Smooth muscle cell (in vitro differentiated cells): ENCODE measurements around the gene ZP1. TPM values are rescaled to one million over a fixed set of nuclear protein-coding genes. Genes with fewer than 3 reads are reported as not detected.

Experiments
- polyA plus RNA-seq: library from polyadenylated mRNA; unstranded; fragments of >200 nt; fragmentation: Nextera tagmentation; extraction: Ambion mirVana; gene quantifications from 2 replicates; pipeline ENCODE4 v1.2.1, GENCODE V29; 2016
- total RNA-seq: library from RNA; depleted of rRNA; stranded (reverse); fragments of >200 nt; gene quantifications from 2 replicates; pipeline ENCODE4 v1.2.3, GENCODE V29; 2014

Gene ZP1
- total and polyA plus RNA-seq, 2 experiments from 2014 or later, result 0.94 to 2.9 TPM

Other genes with a start within 250 kb of the ZP1 start
- not detected in 2 replicates for gene MS4A8, start 167.9 kb upstream of the ZP1 start, total RNA-seq
- not detected in 2 replicates for gene MS4A8, start 167.9 kb upstream of the ZP1 start, polyA plus RNA-seq
- not detected in 2 replicates for gene MS4A18, start 142.8 kb upstream of the ZP1 start, total RNA-seq
- not detected in 2 replicates for gene MS4A18, start 142.8 kb upstream of the ZP1 start, polyA plus RNA-seq
- gene MS4A15, start 110.7 kb upstream of the ZP1 start, total RNA-seq, result not detected in 2 replicates
- gene MS4A15, start 110.7 kb upstream of the ZP1 start, polyA plus RNA-seq, result not detected in 2 replicates
- not detected in 2 replicates for gene MS4A10, start 82.2 kb upstream of the ZP1 start, total RNA-seq
- not detected in 2 replicates for gene MS4A10, start 82.2 kb upstream of the ZP1 start, polyA plus RNA-seq
- 2.6 and 7.5 TPM in 2 replicates for gene CCDC86, start 25.4 kb upstream of the ZP1 start, total RNA-seq
- gene CCDC86, start 25.4 kb upstream of the ZP1 start, polyA plus RNA-seq, result 24.2 and 30.3 TPM in 2 replicates
- 0.04 TPM in 1 of 2 replicates, not detected in the other for gene PTGDR2, start 11.6 kb upstream of the ZP1 start, total RNA-seq
- 0.08 and 0.45 TPM in 2 replicates for gene PTGDR2, start 11.6 kb upstream of the ZP1 start, polyA plus RNA-seq
- 33.0 and 36.3 TPM in 2 replicates for gene PRPF19, start 39.0 kb downstream of the ZP1 start, total RNA-seq
- gene PRPF19, start 39.0 kb downstream of the ZP1 start, polyA plus RNA-seq, result 10.2 and 14.1 TPM in 2 replicates
- gene TMEM109, start 46.6 kb downstream of the ZP1 start, total RNA-seq, result 19.8 and 48.5 TPM in 2 replicates
- 99.7 and 107 TPM in 2 replicates for gene TMEM109, start 46.6 kb downstream of the ZP1 start, polyA plus RNA-seq
- gene TMEM132A, start 56.9 kb downstream of the ZP1 start, total RNA-seq, result 40.7 and 46.6 TPM in 2 replicates
- gene TMEM132A, start 56.9 kb downstream of the ZP1 start, polyA plus RNA-seq, result 91.3 and 108 TPM in 2 replicates
- 0.27 and 0.99 TPM in 2 replicates for gene SLC15A3, start 84.6 kb downstream of the ZP1 start, total RNA-seq
- gene SLC15A3, start 84.6 kb downstream of the ZP1 start, polyA plus RNA-seq, result 0.33 and 2.4 TPM in 2 replicates
- 0.27 TPM in 1 of 2 replicates, not detected in the other for gene CD6, start 104.1 kb downstream of the ZP1 start, total RNA-seq
- 0.21 TPM in 1 of 2 replicates, not detected in the other for gene CD6, start 104.1 kb downstream of the ZP1 start, polyA plus RNA-seq
- gene CD5, start 234.9 kb downstream of the ZP1 start, total RNA-seq, result not detected in 2 replicates
- gene CD5, start 234.9 kb downstream of the ZP1 start, polyA plus RNA-seq, result 0.10 and 0.72 TPM in 2 replicates